Embryonic facial prominence (tissue), 1 donor: ENCODE measurements around the gene DOCK7.
"Not testable (repeated sequence)": the region's sequence is repeated elsewhere in the genome, so short reads cannot be mapped to it uniquely, and the experiment has no call there.

Experiments
- DNase-seq: peaks from one replicate; pipeline ENCODE4 v3.0.0-alpha.2; 2016; ENCODE audit errors: extremely low spot score

Gene DOCK7

GRCh38 chr1:62530516-62531154 is 157.6 kb downstream of the DOCK7 start:
- DNase-seq, result no peak

DNA sequence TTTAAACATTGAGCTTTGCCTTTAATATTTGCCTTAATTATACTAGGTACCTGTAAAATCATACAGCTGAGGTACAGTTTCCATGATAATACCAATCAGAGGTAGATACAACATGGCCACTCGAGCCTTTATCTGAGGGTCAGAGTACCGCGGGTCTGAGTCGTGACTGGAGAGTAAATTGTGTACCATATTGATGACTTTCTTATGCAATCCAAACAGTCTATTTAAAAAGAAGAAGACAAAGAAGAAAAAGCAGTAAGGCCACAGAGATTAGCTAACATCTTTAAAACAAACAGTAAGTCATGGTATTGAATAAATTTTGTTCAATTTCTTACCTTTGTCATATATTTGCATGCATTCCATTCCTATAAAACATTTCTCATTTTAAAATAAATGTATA is 159.0 kb downstream of the DOCK7 start:
- no peak for DNase-seq

DNA sequence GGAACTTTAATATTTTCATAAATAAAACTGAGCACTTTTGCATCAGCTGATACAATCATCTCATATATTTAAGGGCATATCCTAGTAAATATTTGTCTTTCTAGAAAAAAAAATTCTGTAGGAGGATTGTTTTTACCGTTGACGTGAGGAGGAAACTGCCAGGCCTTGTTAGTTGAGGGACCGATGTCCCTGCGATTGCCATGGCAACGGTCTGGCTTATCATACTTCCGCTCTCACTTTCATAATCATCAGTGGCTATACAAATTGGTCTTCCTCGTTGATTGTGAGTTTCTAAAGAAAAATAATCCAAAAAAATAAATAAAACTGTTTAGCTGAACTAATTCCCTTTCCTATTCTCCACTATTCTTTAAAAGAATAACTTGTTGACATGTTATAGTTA is 160.2 kb downstream of the DOCK7 start:
- DNase-seq, result no peak

DNA sequence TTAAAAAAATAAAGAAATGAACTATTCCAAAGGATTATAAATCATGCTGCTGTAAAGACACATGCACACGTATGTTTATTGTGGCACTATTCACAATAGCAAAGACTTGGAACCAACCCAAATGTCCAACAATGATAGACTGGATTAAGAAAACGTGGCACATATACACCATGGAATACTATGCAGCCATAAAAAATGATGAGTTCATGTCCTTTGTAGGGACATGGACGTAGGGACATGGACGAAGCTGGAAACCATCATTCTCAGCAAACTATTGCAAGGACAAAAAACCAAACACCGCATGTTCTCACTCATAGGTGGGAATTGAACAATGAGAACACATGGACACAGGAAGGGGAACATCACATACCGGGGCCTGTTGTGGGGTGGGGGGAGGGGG is 160.8 kb downstream of the DOCK7 start:
- not testable (repeated sequence) for DNase-seq

GRCh38 chr1:62523860-62524259 is 164.3 kb downstream of the DOCK7 start:
- DNase-seq, result no peak

- no peak for DNase-seq
Measured at GRCh38 chr1:62516600-62516999, 171.6 kb downstream of the DOCK7 start.

DNA sequence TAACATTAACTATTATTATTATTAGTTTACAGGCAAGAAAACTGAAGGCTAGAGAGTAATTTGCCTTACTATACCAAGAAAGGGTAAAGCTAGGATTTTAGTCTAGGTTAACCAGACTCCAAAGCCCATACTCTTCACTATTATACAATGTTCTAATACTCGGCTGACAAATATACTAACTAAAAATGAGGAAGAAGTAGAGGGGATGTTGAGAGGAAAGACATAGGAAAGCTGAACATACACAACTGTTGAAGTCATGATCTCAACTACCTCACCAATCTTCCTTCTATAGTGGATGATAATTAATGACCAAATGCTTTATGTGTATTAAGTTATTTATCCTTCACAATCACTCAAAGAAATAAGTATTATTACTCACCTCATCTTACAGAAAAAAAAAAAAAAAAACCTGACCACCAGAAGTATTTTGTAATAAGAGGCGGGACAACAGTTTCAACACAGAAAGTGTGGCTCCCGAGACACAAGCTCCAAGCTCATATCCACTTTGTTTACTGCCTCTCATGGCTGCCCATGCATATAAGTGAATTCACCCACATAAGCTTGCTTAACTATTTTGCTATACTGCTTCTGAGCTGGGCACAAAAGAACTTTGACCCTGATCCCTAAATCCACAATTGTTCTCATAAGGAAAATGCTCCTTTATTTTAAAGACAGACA is 173.3 kb downstream of the DOCK7 start:
- DNase-seq, result no peak

DNA sequence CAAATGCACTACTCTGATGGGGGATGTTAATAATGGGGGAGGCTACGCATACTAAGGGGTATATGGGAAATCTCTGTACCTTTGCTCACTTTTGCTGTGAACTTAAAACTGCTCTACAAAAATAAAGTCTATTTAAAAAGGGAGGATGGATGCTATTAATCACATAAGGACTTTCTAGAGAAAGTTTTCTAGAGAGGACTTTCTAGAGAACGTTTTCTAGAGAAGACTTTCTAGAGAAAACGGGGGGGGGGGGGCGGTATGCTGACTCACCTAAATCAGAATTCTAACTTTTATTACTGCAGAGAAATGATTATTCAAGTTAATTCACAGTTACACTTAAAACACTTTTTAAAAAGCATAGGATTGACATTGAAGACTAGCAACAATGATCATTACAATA is 175.2 kb downstream of the DOCK7 start:
- no peak for DNase-seq

- DNase-seq, result no peak
Measured at GRCh38 chr1:62509028-62509427, 179.2 kb downstream of the DOCK7 start.

- DNase-seq, result no peak
Measured at GRCh38 chr1:62508187-62508758, 179.9 kb downstream of the DOCK7 start.

- no peak for DNase-seq
Measured at GRCh38 chr1:62500210-62500609, 188.0 kb downstream of the DOCK7 start.

DNA sequence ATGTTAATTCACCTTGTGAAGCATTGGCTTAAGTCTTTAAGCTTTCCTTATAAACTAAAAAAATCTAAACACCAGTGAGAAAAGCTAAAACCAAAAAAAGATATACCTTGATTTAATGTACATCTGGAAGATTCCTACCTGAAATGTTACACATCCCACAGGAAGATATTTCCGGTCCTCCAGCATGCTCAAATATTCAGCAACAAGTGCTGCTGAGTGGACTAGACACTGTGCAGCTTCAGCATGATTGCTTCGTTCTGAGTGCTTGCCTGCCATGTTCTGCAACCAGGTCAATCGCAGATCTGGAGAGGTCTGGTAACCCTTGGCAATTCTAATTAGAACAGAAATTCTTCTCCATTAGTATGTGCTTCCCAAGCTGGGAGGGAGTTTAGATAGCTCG is 194.0 kb downstream of the DOCK7 start:
- DNase-seq, result no peak

- no peak for DNase-seq
Measured at GRCh38 chr1:62493656-62494055, 194.5 kb downstream of the DOCK7 start.

GRCh38 chr1:62492521-62492920 is 195.7 kb downstream of the DOCK7 start:
- DNase-seq, result no peak

DNA sequence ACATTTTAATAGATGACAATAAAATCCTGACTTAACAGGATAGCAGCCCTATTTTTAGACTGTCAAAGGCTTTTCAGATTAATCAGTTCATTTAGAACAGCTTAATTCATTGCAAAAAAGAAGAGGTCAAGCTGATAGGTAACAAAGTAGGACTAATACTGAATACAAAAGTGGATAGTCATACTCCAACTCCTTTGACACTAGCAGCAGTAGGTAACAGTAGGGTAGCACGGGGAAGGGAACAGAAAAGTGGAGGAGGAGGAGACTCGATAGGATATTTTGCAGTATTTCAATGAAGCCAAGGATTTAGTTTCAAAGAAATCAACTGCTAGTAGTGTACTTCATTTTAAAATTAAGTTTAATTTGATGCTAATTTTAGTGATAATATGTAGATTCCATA is 200.2 kb downstream of the DOCK7 start:
- DNase-seq, result no peak

DNA sequence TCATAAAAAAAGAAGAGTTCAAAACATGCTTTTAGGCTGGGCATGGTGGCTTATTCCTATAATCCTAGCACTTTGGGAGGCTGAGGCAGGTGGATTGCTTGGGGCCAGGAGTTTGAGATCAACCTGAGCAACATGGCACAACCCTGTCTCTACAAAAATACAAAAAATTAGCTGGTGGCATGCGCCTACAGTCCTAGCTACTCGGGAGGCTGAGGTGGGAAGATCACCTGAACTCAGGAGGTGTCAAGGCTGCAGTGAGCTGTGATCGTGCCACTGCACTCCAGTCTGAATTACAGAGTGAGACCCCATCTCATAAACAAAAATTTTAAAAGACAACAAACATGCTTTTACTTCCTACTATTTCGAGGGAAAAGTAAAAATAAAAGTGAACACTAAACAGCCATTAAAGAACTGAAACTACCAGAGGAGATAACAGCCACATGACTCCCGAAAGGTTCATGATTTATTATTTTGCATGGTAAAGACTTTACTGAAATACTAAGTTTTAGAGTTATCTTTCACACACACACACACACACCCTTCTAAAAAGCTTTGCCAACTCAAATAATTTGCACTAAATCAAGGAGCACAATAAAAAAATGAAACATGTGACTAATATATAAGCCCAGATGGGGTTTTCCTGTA is 203.2 kb downstream of the DOCK7 start:
- no peak for DNase-seq

GRCh38 chr1:62481681-62482080 is 206.5 kb downstream of the DOCK7 start:
- DNase-seq, result no peak

- no peak for DNase-seq
Measured at GRCh38 chr1:62476525-62477219, 211.5 kb downstream of the DOCK7 start.

DNA sequence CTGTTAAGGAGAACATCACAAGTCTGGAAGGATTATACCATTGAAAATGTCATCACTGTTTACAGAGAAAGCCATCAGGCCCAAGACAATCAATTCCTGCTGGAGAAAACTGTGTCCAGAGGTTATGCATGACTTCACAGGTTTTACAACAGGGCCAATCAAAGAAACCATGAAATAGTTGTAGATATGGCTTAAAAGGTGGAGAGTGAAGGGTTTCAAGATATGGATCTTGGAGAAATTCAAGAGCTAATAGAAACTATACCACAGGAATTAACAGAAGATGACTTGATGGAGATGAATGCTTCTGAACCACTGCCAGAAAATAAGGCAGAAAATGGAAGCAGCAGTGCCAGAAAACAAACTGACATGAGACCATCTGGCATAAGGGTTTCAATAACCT is 221.1 kb downstream of the DOCK7 start:
- no peak for DNase-seq

DNA sequence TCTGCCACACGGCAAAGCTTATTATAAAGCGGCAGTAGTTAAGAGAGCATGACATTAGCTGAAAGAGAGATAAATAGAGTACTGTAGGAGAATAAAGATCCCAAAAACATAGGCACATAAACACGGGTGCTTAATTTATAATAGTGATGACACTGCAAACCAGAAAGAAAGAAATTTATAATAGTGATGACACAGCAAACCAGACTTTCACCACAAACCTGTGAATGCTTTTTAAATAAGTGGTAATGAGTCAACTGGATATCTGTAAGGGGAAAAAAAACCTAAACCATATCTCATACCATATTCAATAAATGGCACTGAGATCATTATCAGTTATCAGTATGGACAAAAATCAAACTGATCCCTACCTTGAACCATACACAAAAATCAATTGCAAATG is 225.8 kb downstream of the DOCK7 start:
- DNase-seq, result no peak

- no peak for DNase-seq
Measured at GRCh38 chr1:62457955-62458354, 230.2 kb downstream of the DOCK7 start.

- no peak for DNase-seq
Measured at GRCh38 chr1:62452951-62453350, 235.2 kb downstream of the DOCK7 start.
